DMS 273 treated with DMSO at 0.1 percent for 48 hours (cell line): ENCODE results near the gene GALNT14.
A peak's percentile ranks its signal among the peaks of the same experiment; 100 is the strongest.
"Not testable (repeated sequence)": the region's sequence is repeated elsewhere in the genome, so short reads cannot be mapped to it uniquely, and the experiment has no call there.

ENCODE experiments used
- DNase-seq: peaks from one replicate; lab custom pipeline; 2025; lab: John Stamatoyannopoulos, UW

Gene GALNT14

DNA sequence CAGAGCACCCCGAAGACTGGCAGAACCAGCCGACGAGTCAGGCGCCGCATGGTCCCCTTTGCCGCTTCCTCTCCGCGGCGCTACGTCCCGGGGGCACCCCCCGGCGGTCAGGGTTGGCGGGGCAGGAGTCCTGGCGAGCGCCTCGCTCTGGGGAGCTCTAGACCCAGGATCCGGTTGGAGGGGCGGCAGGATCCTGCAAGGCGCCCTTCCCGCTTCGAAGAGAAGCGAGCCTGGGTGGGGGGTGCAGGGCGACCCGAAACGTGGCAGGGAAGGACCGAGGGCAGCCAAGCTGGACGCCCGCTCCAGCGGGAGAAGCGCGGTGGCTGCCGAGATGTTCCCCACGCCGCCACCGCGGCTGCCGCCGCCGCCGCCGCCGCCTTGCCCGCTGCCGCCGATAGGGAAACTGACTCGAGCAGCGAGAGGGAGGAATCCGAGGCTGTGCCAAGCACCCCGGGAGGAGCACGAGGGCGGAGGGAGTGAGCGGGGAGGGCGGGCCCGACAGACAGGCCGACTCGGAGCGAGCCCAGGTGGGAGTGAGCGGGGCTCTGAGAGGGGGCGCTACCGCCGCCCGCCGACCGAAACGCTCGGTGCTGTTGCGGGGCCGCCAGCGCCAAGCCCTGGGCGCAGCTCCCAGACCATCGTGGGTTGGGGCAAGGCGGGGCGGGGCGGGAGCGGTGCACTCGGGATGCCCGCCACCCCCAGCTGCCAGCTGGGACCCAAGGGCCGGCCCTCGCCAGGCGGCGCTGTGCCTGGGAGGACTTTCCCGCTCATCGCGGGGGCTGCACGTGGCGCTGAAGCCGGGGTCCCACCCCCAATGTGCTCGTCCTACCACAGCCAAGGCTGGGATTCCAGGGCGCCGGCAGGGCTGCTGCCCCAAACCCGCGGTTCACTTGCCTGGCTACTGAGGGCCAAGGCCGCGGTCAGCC is at the start of gene GALNT14:
GALNT14 (minus strand) TSS at position 404 of the 926 bp plus-strand sequence; CDS start at position 50, 354 bp downstream.
- DNase-seq = peak; percentile 62

DNA sequence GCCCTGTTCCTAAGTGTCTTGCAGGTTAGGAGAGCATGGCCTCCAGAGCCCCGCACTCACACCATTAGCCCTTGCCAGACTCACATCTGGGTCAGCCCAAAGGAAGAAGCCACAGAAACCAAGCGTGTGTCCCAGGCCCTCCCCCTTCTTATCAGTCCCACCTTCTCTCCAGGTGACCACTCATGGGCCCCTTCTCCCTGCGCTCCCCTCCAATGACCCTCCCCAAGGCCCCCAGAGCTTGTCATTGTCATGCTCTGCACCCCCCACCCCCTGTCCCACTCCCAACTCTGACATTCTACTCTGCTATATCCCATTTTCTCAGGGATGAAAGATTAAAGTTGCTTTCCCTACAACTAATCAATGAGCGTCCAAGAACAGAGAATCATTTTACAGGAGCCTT is 48.9 kb upstream of the GALNT14 start:
- no peak for DNase-seq

DNA sequence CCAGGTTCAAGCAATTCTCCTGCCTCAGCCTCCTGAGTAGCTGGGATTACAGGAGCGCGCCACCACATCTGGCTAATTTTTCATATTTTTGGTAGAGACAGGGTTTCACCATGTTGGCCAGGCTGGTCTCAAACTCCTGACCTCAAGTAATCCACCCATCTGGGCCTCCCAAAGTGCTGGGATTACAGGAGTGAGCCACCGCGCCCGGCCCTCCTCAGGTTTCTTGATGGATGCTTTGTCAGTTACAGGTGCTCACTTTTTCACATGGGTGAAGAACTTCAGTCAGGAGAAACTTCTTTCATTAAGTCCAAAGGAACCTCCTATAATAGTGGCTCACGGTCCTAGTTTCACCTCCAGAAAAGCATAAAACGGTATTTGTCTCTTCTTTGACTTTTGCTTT is 45.7 kb upstream of the GALNT14 start:
- not testable (repeated sequence) for DNase-seq

DNA sequence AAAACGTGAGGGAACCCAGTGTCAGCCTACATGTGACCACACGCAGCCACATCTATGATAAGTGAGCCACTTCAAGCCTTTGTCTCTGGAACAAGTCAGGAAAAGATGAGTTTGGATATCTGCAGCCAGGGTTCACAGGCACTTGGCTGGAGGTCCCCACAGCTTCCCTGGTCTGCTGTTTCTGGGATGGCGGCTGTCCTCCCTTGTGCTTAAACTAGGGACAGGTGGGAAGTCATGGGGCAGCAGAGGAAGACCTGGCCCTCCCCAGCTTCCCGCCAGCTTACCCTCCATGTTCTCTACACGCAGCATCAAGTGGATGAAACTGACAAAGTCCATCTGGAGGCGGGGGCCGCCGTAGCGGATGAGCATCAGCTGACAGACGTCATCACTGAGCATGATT is 38.5 kb upstream of the GALNT14 start:
- no peak for DNase-seq

- no peak for DNase-seq
Observed at GRCh38 chr2:31171142-31171541, 32.9 kb upstream of the GALNT14 start.

- DNase-seq = peak; percentile 47
Observed at GRCh38 chr2:31170071-31170698, 31.9 kb upstream of the GALNT14 start.

- no peak for DNase-seq
Observed at GRCh38 chr2:31168291-31168690, 30.1 kb upstream of the GALNT14 start.

- DNase-seq = no peak
Observed at GRCh38 chr2:31166925-31167324, 28.7 kb upstream of the GALNT14 start.

GRCh38 chr2:31163011-31163539 is 24.8 kb upstream of the GALNT14 start:
- DNase-seq = peak; percentile 58

- DNase-seq = no peak
Observed at GRCh38 chr2:31161637-31162036, 23.4 kb upstream of the GALNT14 start.

- no peak for DNase-seq
Observed at GRCh38 chr2:31151501-31151900, 13.3 kb upstream of the GALNT14 start.

GRCh38 chr2:31150120-31150670 is 12.0 kb upstream of the GALNT14 start:
- DNase-seq = no peak

- DNase-seq = no peak
Observed at GRCh38 chr2:31148514-31148913, 10.3 kb upstream of the GALNT14 start.

- DNase-seq = no peak
Observed at GRCh38 chr2:31147645-31148044, 9.4 kb upstream of the GALNT14 start.

GRCh38 chr2:31142110-31142509 is 3.9 kb upstream of the GALNT14 start:
- DNase-seq = no peak

DNA sequence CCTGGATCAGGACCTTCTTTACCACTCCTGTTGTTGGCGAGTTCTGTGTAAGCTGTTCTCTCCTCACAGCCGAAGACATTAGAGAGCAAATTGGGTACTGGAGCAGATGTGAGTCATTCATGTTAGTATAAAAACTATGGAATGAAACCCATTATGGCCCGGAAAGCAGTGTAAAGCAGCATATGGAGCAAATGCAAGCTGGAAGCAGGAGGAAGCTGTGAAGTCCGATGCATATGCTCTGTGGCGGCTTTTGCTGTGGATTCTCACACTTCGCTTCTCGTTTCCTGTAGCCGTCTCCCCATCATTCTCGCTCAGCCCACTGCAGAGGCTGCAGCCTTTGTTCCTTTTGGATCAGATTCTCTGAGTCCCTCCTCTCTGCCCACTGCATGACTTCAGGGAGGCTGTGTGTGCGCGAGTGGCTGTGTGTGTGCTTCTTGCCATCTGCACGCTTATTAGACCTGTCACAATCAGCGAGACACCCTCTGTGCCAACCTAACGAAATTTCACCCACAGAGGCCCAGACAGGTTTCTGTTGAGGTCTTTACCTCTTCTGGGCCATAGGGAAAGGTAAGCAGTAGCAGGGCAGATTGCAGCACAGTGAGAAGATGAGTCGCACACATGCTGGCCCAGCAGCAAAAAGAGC is 3.3 kb upstream of the GALNT14 start:
- DNase-seq = no peak

DNA sequence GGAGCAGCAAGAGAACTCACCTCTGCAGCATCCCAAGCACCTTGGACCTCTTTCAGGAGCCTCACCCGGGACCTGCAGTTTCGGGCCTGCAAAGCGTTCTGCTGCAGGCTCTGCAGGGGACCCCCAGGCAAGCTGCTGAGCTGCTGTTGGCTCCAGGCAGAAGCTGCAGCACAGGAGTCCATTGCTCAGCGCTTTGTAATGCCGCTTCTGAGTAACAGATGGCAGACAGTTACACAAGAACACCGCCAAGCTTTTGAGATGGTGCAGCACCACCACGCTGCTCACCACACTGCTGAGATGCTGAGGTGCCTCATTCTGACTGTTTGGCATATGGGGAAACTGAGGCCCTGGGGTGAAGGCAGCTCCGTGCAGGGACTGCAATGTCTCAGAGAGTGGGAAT is 1.9 kb upstream of the GALNT14 start:
- peak; percentile 60 for DNase-seq

GRCh38 chr2:31139671-31140070 is 1.4 kb upstream of the GALNT14 start:
- no peak for DNase-seq

GRCh38 chr2:31137211-31138036 is 816 bp downstream of the GALNT14 start:
- DNase-seq = no peak

GRCh38 chr2:31136732-31137131 is 1.5 kb downstream of the GALNT14 start:
- no peak for DNase-seq

- no peak for DNase-seq
Observed at GRCh38 chr2:31136000-31136399, 2.2 kb downstream of the GALNT14 start.
